ENCODE measurements around the gene PLB1.
"Not testable (repeated sequence)": the region's sequence is repeated elsewhere in the genome, so short reads cannot be mapped to it uniquely, and the experiment has no call there.

Gene PLB1

DNA sequence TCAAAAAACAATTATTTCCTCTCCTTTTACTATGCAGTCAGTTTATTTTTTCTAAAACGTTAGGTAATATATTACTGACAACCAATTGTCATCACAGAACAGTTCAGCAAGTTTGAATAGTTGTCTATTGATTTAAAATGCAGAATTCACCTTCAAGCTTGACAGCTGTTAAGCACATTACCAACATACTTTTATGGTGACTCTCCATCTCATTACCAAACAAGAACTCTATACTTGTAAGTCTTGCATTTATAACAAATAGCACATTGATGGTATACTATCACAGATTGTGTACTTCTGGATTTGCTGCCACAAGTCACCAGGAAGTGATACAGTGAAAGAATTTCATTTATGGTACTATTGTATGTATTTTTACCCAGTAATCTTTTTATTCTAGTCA is 156.4 kb downstream of the PLB1 start:
- DNase-seq, result no peak

DNA sequence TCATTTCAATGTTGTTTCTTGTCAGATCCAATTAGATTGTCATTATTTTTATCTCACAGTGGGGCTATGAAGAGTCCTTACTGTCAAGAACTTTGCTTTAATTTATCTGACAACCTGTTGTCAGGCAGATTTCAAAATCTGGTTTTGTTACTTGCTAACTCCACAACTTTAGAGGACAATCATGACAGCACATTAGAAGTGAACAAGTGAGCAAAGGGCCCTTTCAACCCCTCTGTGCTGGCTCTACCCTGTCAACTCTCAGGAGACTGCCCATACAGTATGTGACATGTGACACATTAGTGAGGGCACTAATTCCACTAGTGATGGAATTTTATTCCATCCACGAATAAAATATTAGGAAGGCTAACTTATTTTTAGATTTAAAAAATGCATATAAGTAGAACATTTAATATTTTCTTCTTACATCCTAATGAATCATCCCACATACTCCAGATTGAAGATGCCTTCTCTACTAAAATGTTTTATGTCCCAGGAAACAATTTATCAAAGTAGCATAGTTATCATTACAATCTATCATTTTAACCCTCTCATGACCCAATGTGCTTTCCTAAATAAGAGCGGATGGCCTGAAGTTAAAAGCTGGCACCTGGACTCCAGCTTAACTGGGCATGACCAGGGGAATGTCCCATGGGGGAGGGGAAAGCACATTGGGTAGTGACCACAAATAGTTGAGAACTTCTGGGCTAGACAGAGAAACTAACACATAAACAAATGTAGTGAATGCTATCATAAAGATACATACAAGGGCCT is 158.2 kb downstream of the PLB1 start:
- DNase-seq, result no peak

DNA sequence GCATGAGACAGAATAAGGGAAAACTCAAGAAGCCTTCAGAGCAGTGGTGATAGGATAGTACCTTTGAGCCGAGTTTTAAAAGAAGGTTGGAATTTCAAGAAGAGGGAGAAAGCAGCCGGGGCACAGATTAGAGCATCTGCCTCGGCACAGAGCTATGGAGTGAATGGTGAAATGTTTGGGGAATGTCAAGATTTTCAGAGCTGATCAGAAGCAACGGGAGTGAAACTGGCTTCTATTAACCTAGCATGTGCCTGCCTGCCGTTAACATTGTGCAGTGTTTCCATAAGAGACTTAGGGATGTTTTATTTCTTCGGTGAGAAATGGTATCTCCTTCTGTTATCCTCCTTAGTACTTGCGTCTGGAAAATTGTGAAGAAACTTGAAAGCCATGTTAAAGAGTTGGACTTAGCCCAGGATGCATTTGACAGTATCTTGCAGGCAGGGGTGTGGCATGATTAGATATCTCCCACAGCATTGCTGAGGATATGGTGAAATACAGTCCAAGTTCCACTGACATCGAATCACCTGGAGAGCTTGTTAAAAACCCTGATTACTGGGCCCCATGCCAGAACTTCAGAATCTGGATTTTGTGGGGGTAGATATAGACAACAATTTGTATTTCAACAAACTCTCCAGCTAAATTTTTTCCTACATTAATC is 158.9 kb downstream of the PLB1 start:
- no peak for DNase-seq

DNA sequence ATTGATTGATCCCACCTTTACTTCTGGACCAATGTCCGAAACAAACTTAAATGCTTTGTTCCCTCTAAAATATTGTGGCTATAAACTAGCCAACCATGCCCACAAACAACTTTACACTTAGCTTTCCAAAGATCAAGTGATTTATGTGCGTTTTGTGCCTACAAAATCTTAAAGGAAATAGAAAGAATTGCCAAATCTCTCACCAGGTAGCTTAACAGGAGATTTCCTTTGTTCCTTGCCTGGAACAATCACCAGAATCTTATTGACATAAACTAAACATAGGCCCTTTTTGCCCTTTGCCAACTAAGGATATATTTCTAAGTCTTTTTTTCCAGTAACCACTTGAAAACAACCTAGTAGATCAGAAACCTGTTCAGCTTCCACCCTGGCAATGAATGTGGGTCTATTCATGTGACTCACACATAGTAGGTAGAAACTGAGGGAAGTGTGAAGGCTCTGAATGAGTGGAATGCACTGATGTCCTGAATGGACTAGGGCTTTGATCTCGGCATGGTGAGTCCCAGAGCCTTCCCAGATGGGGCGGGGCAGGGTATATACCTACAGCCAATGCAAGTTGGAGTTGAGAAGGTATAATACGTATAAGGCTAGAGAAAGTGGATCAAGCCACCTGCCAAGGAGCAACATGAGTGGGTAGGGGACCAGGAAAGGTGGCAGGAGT is 161.2 kb downstream of the PLB1 start:
- no peak for DNase-seq

DNA sequence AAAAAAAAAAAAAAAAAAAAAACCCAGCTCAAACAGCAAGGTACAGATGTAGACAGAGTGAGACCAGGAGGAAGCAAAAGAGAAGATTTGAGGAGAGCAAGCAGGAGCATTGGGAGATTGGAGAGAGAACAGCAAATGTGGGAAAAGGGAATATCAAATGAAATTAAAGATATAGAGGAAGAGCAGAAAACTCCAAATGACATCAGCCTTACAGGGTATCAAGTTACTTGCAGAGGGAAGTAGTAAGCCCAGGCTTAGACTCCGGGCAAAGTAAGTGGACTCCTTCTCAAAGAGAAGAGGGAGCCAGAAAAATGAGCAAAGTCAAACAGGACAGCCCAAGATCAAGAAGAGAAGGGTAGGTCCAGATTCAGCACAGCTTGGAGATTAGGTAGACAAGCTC is 162.5 kb downstream of the PLB1 start:
- peak in 1 of 2 donors; percentile 28 for DNase-seq

GRCh38 chr2:28659127-28659526 is 163.3 kb downstream of the PLB1 start:
- DNase-seq, result peak; percentile 5 to 19

DNA sequence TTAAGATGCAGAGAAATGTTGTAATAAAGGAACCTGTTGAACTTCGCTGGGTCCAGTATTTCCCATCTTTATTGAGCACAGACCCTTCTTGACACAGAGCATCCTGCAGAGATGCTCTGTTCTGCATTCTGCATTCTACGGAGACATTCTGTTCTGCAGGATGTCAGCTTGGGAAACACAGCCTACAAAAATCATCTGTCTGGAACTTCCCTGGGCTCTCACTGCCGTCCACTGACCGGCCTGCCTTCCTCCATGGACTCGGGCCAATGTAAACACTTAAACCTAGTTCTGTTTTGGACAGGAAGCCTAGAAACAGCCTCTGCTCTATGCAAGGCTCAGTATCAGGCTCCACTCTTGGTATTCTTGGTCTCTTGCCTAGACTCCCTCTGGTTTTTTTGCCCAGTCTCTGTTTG is 165.7 kb downstream of the PLB1 start:
- DNase-seq, result no peak

- DNase-seq, result no peak
Observed at GRCh38 chr2:28662044-28662443, 166.2 kb downstream of the PLB1 start.

- DNase-seq, result no peak
Observed at GRCh38 chr2:28662468-28663181, 166.8 kb downstream of the PLB1 start.

DNA sequence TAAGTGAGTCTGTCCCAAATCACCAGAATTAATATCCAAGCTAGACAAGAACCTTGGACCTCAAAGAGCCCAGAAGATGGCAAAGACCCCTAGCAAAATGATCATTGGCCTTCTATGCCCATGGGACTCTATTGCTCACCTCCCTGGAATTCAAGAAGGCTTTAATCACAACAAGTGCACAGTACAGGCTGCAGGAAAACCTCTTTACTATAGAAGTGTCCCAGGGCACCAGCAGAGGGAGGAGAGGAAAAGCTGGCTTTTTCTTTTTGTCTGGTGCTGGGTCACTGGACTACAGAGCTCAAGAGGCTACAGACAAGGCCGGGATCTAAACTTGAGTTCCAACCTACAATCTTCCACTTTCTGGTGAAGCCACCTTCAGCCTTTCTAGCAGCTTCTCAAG is 167.5 kb downstream of the PLB1 start:
- DNase-seq, result no peak

- no peak for DNase-seq
Observed at GRCh38 chr2:28664120-28664842, 168.4 kb downstream of the PLB1 start.

DNA sequence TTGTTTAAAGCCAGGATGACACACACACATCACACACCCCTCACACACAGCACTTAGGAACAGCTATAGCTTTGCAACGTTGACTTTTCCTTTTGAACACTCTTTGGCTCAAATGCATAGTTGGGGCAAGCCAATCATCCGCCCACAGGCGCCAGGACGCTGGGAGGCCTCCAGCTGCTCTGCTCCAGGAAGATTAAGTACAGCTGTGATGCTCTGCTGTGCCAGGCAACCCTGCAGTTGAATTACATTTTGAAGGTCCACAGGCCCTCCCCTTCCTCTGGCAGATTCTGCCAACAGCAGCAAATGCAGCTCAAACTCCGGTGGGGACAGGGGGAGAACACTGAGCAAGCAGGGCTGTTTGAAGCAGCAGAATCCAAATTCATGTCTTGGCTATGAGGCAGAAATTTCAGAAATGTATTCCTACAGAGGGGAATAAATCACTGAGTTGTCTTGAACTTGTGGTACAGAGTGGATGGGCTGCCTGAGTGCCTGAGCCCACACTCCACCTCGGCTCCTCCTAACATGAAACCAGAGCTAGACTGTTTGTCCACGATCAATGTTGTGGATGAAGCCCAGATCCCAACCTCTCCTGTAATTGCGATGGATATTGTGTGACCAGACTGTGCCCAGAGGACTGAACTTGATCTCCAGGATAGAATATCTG is 169.3 kb downstream of the PLB1 start:
- no peak for DNase-seq

- not testable (repeated sequence) for DNase-seq
Observed at GRCh38 chr2:28665811-28666377, 170.0 kb downstream of the PLB1 start.

DNA sequence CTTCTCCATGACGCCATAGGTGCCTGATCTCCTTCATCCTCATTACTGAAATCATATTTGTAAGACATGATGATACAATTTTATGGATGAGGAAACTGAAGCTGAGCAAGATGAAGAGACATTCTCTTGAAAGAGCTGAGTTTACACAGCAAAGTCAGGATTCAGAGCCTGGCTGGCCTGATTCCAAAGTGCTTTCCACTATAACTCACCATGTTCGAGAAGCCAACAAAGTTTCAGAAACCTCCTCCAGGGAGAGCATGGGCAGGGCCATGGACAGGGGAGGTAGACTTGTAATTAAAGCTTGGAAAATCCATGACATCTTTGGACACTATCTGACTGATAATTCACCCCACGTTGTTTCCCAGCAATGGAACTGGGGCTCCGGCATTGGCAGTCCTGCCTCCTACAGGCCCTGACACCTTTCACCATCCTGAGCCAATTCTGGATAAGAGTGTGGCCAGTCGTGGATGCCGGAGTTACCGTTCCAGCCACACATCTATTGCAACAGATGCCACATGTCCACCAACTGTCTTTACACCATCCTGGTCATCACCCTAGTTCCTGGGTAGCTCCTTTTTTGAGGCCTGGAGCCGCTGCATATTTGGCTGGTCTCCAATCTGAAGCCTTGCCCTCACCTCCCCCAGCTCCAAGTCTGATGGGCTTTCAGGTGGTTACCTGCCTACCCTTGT is 170.8 kb downstream of the PLB1 start:
- no peak for DNase-seq

- DNase-seq, result no peak
Observed at GRCh38 chr2:28667261-28667660, 171.4 kb downstream of the PLB1 start.

DNA sequence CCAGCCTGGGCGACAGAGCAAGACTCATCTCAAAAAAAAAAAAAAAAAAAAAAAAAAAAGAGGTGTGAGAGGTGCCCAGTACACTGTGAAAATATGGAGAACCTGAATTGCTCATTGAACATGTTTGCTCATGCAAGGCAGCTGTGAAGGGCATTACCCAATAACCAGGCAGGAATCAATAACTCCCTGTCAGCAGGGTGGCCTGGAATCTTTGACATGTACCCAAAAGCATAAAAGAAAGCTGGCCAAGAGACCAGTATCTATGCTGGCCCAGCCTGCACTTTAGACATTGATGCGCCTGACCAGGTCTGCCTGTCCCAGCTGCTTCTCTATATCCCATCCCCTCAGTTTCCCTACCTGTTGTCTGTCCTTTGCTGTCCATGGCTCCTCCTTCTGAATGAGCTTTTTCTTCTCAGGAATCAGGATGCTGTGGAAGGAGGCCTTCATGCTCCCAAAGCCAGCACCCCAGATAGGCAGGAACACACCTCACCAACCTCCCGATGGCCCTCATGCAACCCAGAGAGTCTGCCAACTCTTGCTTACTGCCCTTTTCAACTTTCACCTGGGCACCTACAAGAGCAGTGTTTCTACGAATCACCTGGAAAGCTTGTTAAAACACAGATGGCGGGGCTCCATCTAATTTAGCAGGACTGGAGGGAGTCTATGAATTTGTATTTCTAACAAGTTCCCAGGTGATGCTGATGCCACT is 172.4 kb downstream of the PLB1 start:
- no peak for DNase-seq

- no peak for DNase-seq
Observed at GRCh38 chr2:28668880-28669279, 173.0 kb downstream of the PLB1 start.

GRCh38 chr2:28670856-28671255 is 175.0 kb downstream of the PLB1 start:
- DNase-seq, result no peak

DNA sequence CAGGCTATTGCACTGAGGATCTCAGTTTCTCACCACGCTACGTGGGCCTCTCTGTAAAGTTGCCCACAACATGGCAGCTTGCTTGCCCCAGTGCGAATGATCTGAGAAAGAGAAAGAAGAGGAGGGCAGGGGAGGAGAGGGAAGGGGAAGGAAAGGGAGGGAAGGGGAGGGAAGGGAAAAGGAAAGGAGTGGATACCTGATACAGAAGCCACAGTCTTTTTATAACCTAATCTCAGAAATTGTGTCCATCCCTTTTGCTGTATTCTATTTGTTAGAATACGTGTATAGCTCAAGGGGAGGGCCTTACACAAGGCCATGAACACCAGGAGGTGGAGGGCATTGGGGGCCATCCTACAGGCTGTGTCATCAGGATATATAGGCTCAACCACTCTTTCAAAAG is 177.5 kb downstream of the PLB1 start:
- no peak for DNase-seq

DNA sequence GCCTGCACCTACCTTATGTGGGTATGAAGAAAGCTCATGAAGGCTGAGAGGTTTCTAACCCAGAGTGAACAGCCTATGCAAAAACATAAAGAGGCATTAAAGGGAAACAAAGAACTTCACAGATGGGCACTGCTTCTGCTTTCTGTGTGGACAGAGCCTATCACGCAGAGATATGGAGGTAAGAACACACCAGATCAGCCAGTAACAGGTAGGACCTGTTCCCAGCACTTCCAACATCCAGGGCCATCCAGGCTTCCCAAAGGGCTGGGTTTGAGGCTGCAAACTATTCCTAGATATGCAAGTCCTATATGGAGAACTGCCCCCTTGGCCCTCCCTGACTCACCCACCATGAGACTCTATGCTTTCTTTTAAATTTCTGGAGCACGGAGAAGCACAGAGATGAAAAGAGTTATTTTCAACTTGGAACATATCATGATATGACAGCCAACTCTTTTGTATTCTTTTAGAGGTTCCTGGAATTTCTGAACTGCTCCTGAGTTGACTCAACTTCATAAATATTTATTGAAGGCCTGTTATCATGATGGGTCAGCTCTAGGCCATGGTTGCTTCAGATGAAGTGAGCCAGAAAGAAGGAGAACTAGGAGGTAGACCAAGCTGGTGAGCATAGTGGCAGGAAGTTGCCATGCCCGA is 178.3 kb downstream of the PLB1 start:
- DNase-seq, result no peak
